ENCODE results near the gene CMIP.

DNA sequence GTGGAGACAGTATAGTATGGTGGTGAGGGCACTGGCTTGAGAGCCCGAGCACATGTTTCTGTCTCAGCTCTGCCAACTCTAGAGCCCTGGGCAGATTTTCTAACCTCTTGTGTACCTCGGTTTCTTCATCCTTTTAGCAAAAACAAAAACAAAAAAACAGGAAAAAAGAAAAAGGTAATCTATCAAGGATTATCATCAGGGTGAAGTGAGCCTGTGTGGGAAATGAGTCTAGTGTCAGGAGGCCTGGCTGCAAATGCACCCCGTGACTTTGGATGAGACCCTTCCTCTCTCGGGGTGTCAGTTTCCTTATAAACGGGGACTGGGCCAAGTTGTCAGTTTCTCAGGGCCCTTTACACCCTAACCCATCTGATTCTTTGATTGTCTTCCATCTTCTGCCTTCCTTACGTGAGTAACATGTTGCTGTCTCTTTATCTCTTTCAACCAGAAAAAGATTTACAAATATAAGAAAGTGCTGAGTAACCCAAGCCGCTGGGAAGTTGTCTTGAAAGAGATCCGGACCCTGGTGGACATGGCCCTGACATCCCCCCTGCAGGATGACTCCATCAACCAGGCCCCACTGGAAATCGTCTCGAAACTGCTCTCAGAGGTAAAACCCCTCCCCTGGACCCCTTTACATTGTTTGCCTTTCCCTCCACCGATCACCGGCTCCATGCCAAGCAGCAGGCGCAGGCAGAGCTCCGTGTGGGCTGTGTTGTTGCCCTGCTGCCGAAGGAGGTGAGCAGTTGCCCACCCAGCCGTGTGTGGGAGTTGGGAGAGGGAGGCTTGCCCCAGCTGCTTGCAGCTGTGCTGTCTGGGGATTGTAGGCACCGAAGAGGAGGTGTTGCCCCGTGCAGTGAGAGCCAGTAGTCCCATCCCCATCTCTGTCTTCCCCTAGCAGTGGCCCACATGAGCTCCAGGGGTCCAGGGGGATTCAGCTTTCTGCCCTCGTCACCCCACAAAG is 207.4 kb downstream of the CMIP start:
- TF ChIP-seq, protein P1, sequence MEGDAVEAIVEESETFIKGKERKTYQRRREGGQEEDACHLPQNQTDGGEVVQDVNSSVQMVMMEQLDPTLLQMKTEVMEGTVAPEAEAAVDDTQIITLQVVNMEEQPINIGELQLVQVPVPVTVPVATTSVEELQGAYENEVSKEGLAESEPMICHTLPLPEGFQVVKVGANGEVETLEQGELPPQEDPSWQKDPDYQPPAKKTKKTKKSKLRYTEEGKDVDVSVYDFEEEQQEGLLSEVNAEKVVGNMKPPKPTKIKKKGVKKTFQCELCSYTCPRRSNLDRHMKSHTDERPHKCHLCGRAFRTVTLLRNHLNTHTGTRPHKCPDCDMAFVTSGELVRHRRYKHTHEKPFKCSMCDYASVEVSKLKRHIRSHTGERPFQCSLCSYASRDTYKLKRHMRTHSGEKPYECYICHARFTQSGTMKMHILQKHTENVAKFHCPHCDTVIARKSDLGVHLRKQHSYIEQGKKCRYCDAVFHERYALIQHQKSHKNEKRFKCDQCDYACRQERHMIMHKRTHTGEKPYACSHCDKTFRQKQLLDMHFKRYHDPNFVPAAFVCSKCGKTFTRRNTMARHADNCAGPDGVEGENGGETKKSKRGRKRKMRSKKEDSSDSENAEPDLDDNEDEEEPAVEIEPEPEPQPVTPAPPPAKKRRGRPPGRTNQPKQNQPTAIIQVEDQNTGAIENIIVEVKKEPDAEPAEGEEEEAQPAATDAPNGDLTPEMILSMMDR (conservative IDR thresholded peaks at IDR 0.05; ENCODE audit: low read depth, low read length): no peak
- TF ChIP-seq EZH2 (IDR thresholded peaks at IDR 0.05; ENCODE audit: low read length, unreplicated experiment) (no peak), EZH2phosphoT487 (IDR thresholded peaks at IDR 0.05; ENCODE audit: borderline replicate concordance, low read length) (no peak)
